ENCODE results near the gene FANK1.
"Not testable (repeated sequence)": the region's sequence is repeated elsewhere in the genome, so short reads cannot be mapped to it uniquely, and the experiment has no call there.

FANK1 gene, protein sequence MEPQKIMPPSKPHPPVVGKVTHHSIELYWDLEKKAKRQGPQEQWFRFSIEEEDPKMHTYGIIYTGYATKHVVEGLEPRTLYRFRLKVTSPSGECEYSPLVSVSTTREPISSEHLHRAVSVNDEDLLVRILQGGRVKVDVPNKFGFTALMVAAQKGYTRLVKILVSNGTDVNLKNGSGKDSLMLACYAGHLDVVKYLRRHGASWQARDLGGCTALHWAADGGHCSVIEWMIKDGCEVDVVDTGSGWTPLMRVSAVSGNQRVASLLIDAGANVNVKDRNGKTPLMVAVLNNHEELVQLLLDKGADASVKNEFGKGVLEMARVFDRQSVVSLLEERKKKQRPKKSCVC

DNA sequence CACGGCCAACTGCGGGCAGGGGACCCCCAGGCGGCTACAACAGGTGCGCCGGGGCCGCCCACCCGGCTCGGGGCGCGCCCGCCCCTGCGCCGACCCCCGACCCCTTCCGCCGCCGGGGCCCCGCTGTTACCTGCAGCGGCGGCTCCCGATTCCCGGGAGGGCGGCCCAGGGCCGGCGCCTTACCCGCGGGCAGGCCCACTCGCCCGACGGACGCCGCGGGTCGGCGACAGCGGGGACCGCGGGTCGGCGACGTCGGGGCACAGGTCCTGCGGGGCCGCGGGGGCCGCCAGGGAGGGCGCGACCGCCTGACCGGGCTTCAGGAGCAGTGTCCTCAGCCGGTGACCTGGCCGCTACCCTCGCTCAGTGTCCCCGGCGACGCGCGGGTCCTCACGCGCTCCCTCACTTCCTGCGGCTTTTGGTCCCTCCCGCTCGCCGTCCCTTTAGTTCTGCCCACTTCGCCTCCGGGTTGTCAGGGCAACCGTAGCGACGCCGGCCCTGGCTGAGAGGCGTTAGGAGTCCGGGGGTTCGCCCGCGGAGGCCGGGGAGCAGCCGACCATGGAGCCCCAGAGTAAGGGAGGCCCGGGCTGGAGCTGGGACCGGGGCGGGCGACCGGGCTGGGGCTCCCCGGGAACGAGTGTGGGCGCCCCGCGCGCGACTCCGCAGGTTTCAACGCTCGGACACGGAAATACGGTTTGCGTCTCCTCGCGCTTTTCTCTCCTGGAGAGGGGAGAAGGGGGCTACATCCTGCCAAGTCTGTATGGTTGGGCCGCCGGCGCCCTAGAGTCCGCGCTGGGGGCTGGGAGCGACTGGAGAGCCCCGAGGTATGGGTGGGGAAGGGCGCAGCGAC lies at the start of gene FANK1:
FANK1 (plus strand) TSS at position 477 of the 847 bp plus-strand sequence; CDS start at position 556, 79 bp downstream.
- DNase-seq, result peak; percentile 81

DNA sequence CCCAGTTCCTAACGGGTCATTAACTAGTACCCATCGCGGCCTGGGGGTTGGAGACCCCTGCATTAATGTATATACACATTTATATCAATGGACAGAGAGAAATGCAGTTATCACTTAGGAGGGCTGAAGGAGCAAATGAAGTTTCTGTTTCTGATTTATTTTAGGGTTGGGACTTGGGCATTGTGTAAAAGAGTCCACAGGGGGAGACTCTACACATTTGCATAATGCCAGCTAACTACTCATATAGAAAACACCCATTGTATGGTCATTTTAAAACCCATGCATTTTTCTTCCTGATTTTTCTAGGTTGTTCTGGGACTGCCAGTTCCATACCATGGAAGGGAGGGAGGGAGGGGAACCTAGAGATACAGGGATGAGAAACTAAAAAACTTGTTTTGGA lies 49.5 kb upstream of the FANK1 start:
- DNase-seq, result no peak

DNA sequence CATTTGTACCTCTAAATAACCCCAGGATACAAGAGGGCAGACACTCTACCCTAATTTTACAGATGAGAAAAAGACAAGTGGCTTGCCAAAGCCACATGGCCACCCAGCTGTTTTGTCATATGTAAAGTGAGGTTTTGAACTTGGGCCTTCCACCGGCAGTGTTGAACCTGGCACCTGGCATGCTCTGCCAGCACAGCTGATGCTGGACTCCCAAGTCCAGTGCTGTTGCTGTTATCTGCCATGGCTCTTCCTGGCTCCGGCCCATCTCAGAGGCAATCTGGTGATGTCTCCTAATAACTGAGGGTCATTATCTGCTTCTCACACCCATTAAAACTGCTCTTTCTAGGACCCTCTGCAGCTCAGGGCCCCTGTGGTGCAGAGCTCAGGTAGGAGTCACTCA lies 48.0 kb upstream of the FANK1 start:
- no peak for DNase-seq

DNA sequence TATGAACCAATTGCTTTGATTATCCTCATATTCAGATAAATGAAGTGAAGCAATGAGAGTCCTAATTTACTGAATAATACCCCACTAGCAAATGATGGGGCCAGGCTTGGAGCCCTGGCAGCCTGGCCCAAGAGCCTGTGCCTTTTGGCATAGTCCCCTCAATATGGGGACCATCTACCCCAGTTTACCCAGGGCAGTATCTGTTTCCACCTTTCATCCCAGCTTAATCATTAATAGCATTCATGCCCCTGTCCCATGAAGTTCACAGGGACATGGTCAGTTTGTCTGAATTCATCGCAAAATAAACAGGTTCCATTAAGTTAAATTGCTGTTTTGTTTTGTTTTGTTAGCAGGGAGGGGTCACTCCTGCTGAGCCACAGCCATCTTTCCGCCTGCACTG lies 47.5 kb upstream of the FANK1 start:
- no peak for DNase-seq

DNA sequence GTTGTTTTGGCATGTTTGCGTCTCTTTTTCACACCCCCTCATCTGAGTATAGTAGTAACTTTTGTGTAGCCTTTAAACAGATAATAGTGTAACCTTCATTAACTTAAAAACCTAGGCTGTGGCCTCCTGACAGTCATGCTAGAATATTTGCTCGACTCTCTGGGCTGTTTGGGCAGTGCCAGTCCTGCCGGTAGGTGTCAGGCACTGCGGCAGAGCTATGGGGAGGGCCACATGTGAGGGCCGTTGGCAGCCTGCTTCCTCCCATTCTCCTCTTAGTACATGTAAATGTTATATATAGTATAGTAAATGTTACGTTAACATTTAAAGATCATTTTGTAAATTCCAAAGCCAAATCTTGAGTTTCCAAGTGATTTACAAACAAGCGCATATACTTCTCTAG lies 46.9 kb upstream of the FANK1 start:
- DNase-seq, result no peak

DNA sequence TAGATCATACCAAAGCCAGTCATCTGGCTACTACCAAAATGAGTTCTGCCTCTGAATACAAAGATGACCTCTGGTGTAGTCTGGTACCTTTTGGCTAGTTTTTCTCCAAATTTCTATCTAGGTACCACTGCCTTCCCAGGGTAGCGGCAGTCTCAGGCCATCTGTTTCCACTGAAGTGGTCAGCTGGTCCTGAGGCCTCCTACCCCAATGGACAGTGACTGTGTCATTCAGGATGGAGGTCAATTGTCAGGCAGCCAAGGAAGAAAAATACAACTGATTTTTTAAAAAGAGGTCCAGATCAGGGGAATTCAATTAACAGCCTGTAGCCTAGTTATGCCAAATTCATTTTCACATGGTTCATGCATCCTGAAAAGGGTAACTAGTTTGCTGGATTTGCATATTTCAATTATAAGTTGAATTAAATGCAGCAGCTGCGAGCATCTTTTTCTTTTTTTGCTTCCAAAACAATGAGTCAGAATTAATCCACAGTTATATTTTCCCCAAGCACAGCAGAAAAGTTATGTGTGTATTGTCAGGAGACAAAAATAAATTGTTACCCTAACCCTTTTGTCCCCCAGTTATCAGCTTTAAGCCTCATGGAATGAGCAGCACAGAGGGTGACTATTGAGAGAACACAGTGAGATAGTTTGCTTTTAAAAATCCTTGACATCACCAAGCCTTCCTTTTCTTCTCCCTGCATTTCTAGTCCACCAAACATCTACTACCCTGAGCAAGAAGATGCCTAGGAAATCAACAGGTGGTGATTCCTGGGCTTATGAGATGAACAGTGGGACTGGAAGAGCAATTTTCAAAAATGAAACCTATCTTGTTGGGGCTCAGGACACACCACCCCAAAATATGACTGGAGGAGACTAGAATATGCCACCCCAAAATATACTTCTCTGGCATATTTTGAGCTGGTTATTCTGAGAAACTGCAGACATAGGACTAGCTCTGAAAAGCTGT lies 45.3 kb upstream of the FANK1 start:
- DNase-seq, result no peak

DNA sequence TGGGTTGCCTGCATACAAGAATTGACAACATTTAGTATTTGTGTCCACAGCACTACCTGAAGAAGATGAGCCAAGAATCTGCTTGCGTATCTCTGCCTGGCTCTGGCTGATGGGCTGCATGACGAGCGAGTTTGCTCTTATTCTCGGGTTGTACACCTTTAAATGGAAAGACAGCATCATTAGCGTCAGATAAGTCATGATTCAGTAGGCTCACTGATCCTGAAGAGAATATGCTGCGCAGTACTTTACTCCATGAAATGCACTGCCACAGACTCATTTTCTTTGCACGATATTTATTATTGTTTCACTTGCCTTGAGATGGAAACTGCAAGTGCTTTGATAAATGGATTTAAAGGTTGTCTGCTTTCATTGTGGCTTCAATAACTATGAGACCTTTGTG lies 43.9 kb upstream of the FANK1 start:
- DNase-seq, result no peak

DNA sequence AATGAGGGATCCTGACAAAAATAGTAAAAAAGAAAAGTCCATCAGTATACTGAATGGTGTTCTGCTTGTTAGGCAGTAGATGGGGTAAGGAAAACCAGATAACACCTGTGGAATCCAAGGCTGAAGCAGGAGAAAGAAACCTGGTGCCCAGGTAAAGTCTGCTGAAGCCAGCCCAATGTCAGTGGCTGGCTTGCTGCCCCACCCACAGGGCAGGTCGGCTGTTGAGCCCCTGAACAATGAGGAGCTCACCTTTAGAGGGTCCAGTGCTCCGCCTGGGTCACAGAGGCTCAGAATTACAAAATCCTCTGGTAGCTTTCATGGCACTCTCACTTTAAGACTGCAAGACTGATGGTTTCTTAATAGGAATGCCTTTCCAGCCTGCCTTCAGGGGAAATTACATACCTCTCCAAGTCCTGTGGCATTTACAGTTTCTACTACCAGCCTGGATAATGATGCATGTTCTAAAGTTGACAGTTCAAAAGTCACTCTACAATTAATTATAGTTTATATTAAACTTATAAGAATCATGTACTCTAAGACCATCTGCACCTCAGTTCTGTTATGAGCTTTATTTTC lies 39.1 kb upstream of the FANK1 start:
- DNase-seq, result no peak

DNA sequence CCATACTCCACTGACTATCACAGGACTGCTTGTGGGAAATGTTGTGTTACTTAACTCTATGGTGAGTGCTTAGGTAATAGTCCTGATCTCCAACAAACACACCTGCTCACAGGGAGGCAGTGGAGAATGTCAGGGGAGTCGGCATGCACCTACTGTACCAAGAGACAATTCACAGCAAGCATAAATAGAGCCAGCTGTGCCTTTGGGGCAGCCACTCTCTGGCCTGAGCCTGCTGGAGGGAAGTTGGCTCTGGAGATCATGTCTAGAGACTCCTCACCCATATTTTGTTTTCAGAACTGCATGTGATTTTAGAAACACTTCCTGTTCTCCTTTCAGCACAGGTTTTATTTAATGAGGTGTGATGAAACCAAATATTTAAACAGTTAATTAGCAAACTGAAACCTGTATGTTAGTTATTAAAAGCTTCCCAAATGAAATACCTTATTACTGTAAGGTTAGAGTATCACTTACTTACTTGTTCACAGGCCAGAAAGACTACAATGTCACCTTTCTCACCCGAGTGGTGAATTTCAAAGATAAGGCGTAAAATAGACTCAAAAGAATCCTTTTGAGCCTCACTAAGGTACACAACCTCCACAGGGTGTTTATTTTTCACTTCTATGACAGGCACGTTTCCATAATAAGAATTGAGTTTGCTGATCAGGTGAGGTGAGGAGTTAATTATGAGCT lies 37.1 kb upstream of the FANK1 start:
- no peak for DNase-seq

DNA sequence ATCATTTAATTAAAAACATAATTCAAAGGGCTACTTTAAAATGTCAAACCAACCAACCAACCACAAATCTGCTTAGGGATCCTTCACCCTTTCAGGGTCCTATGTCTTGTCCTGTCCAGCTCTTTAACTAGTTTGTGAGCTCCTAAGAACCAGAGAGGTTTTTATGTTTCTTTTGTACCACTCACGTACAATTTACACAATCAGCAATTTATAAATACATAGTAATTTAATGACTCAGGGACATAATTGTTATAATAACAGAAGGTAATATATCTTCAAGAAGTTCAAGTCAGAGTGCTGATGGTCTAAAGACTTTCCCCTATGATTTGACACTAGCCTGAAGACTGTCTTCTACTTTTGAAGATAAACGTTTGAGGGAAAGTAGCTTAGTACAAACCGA lies 31.2 kb upstream of the FANK1 start:
- DNase-seq, result no peak

DNA sequence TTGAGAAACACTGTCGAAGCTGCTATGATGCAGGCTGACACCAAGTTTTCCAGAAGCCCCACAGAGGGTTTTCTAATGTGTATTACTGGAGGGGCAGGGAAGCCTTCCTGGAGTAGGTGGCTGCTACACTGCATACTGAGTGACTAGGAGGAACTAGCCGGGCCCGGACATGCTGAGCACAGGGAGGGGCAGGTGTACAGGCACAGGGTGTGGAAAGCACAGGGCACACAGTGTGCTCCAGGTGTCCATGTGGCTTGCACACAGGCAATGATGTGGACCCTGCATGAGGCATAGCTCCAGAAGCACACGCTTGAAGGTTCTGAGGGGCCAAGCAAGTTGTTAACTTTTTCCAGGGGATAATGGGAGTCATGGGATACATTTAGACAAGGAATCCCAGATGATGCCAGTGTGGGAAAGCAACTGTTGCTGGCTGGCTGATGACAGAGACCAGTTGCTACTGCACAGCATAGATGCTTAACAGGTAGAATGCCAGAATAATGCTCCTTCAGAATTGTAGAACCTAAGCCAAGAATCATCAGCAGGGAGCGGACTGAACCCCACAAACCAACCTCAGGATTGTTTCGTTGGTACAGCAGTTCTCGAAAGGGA lies 29.8 kb upstream of the FANK1 start:
- no peak for DNase-seq

DNA sequence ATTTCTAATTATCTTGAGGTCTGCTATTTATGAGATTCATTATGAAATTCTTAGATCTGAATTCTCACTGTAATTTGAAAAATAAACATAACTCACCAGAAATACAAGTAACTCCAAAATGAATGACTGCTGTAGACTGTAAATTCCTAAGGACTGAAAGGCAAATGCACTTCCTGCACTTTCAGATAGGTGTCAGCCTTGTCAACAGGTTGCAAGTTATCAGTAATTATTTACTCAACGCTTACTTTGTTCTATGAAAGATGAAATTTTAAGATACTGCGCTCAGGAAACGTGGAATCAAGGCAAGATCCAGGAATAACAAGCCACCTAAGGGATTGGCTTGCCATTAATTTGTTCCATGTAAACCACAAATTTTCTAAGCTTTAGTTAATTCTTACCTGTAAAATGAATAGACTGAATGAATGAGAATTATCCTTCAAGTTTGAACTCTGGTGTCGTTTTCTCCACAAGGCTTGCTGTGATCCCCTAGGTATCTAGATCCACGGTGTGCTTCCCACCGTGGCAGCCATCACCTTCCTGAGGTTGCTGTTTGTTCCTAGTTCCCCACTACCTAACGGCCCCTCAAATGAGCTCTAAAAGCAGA lies 27.9 kb upstream of the FANK1 start:
- no peak for DNase-seq

DNA sequence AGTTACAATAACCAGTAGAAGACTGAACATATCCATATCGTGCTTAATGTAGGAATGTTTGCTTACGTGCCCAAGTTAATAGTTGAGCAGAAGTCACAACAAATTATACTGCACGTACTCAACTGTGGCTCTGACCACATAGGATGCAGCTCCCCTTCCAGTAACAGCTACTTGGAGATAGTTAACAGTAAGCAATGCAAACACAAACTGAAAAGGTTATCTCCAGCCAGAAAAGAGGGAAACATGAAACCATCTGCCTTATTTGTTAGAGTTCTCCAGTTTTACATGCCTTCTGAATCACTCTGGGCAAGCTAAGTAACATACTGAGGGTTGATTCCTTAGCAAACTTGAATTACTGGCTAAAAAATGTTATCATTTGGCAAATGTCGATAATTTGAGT lies 25.0 kb upstream of the FANK1 start:
- DNase-seq, result no peak

DNA sequence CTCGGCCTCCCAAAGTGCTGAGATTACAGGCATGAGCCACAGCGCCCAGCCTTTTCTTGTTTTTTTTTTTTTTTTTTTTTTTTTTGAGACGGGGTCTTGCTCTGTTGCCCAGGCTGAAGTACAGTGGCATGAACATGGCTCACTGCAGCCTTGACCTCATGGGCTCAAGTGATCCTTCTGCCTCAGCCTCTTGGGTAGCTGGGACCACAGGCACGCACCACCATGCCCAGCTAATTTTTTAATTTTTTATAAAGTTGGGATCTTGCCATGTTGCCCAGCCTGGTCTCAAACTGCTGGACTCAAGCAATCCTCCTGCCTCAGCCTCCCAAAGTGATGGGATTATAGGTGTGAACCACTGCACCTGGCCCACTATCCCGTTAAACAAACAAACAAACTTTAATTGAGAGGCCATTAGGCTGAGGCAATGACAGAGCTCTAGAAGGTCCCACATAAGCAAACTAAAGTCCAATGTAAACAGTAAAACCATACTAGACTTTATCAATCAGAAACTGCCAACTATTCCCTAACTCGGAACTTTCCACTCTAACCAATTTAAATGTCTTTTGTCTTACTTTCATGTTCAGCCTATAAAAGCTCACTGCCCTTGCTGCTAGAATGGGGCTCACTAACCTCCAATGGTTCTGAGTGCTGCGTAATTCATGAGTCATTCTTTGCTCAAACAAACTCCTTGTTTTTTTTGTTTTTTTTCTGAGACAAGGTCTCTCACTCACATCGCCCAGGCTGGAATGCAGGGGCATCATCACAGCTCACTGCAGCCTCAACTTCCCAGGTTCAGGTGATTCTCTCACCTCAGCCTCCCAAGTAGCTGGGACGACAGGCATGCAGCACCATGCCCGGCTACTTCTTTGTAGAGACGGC lies 17.2 kb upstream of the FANK1 start:
- DNase-seq, result no peak

DNA sequence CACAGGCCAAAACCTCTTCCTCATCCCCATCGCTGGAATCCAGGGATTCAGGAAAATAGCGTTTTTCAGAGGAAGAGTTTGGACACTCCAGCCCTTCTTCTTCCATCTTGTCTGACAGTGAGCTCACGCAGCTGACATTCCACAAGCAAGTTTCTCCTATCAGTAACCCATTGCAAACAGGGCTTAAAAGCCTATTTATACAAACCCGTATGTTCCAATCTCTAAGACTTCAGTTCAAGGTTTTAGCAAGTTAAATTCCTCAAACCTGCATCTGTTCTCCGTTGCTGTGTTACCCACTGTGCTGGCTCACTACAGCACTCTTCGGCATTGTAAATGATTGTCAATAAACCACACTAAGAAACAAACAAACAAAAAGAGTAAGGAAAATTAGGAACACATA lies 15.6 kb upstream of the FANK1 start:
- no peak for DNase-seq

DNA sequence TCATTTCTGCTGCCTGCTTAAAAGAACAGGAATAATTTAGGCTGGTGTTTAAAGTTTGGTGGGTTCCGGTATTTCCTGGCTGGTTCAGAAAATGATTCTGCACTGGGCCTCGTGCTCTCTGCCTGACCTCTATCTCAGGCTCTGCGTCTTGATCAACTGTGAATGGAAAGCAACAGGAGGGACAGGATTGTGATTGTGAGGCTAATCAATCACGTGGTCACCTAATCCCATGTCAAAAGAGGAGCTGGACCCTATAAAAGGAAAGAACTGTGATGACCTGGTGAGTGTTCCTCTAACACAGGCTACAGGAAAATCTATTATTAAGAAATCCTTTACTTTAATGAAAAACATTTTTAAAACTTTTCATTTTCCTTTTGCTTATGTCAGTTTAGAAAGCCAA lies 15.2 kb upstream of the FANK1 start, which contains the start of gene DHX32:
DHX32 (minus strand) TSS at position 101 of the 400 bp plus-strand sequence. CDS start 468 bp downstream, outside the sequence.
- DNase-seq, result no peak

DNA sequence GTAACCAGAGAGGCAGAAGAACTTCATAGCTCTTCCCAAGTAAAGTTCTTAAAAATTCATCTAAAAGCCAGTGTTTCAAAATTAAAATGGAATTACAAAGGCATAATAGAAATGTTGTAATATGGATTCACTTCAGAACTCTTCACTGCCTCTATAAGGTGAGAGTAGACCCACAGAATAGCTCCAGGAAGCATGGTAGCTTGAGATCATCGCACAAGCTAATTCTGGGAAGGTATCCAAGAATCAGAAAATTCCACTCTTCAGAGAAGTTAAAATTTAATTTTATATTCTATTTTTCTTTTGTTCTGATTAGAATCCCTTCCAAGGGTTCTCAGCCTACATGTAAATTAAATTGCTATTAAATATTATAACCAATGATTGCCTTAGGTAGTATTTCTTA lies 13.8 kb upstream of the FANK1 start:
- DNase-seq, result no peak

DNA sequence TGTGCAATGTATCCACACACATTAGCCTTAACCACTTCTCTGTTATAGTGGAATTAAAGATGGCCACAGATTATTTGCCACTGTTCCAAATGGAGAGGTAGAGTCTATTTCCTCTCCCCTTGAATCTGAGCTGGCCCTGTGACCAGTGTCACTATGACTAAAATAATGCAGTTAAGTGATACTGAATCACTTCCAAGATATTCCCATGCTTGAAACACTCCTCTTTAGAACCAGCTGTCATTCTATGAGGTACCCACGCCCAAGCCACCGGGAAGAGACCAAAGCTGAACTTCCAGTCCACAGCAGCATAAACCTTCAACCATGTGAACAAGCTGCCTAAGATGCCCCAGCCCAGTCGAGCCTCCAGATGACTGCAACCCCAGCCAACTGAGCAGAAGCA lies 13.2 kb upstream of the FANK1 start:
- no peak for DNase-seq

DNA sequence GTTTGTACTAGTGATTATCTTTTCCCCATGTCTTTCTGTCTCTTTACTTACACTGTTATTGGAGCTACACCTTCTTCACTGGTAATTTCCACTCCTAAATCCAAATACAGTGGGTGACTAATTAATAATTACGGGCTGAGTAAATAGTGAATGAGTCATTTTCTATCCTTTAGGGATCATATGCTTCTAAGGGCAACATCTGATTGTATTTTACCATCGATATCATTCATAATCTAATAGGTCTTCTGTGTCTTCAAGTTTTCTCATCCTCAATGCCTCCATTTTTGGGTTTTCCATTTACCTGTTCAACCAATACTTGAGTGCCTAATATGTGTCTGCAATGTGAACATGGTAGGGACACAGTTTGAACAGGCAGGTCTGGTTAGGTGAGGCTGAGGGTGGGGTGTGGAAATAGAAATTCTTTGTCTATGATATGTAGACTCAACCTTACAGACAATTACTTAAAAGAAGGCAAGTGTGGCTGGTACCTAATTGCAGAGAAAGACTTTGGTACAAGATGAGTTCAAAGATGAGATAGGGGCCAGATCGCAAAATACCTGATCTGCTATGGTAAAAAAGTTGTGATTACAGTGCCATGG lies 9.4 kb upstream of the FANK1 start:
- no peak for DNase-seq

DNA sequence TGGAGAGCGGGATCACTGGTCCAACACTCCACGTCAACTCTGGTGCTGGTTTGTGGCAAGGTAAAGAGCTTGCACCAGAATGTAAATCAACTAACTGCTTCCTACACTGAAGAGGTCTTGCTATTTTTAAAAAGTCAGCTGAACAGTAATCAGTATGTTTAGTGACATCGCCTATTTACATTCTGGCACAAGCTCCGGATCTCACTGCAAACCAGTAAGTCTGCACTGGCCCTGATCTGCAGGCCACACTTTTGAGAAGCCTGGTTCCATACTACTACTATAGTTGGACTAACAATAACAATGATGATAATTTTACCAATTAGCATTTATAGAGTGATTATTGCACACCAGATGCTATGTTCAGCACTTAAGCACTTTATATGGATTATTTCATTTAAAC lies 6.9 kb upstream of the FANK1 start:
- DNase-seq, result not testable (repeated sequence)

Data from CD4-positive, alpha-beta T cell treated with Interferon gamma for 1 hour (primary cell).